D721Med (cell line): ENCODE results near the gene EPS8L2.

ENCODE experiments used
- DNase-seq: peaks from one replicate; pipeline ENCODE4 v3.0.0; 2011; ENCODE audit warnings: low spot score; ENCODE audit not compliant: insufficient read length
- FAIRE-seq: peaks from 2 replicates; lab custom pipeline; 2011; peaks lifted over from hg19 to GRCh38; lab: Jason Lieb, UNC
- CTCF ChIP-seq: IDR thresholded peaks from 2 replicates; pipeline ENCODE4 v1.5.1; 2012; ENCODE audit warnings: mild to moderate bottlenecking, control low read depth; ENCODE audit not compliant: insufficient read depth; ENCODE audit errors: missing control alignments

EPS8L2 gene

GRCh38 chr11:763549-764321 is 57.7 kb downstream of the EPS8L2 start:
- DNase-seq (no peak), FAIRE-seq (no peak)

DNA sequence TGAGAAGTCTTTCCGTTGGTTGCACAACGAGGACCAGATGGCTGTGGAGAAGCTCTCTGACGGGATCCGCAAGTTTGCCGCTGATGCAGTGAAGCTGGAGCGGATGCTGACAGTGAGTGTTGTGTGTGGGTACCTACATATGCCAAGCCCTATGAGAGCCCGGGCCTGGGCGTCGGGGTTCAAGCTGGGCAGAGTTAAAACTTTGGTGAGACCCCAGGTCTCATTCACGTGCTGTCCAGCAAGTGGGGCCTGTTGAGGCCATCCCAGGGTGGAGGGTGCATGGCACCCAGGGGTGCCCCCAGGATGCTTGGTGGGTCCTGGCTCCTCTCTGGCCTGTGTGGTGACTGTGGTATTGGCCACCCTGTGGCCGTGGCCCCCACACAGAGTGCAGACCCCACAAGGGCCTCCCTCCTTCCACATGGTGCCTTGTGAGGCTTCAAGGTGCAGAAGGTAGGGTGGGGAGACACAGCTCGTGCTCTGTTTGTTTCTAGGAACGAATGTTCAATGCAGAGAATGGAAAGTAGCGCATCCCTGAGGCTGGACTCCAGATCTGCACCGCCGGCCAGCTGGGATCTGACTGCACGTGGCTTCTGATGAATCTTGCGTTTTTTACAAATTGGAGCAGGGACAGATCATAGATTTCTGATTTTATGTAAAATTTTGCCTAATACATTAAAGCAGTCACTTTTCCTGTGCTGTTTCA is 58.4 kb downstream of the EPS8L2 start:
- TF ChIP-seq CTCF = no peak
- FAIRE-seq (no peak), DNase-seq (no peak)

More at GRCh38 chr11:763549-764321, 57.7 kb downstream of the EPS8L2 start:
- TF ChIP-seq CTCF = no peak

DNA sequence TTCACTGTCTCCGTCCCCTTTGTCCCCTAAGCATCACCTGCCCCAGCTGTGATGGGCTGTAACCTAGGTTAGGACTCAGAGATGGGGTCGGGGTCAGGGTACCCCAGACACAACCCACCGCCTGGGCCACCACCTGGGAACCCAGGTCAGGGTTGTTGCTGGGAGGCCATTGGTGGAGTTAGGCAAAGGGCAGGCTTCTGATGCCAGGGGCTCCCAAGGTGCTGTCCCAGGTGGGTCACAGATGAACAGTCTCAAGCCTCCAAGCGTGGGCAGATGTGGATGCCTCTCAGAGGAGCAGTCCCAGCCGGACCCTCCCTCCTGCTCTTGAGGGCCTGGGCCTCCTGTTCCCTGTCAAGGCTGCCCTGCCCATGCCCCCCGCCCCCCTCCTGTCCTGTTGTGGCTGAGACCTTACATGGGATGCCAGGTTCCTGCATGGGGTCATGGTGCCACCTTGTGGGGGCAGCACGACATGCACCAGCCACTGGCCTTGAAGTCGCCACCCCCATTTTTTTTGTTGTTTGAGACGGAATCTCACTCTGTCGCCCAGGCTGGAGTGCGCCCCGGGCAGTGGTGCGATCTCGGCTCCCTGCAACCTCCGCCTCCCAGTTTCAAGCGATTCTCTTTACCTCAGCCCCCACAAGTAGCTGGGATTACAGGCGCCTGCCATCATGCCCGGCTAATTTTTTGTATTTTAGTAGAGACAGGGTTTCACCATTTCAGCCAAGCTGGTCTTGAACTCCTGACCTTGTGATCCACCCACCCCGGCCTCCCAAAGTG is 59.2 kb downstream of the EPS8L2 start:
- no peak for FAIRE-seq
- DNase-seq = no peak

GRCh38 chr11:765802-766091 is 59.7 kb downstream of the EPS8L2 start:
- FAIRE-seq = no peak
- DNase-seq = no peak
- TF ChIP-seq CTCF = no peak

More for the DNA sequence above, 59.2 kb downstream of the EPS8L2 start:
- TF ChIP-seq CTCF = peak; percentile 48

- FAIRE-seq = no peak
- TF ChIP-seq CTCF = no peak
- no peak for DNase-seq
Measured at GRCh38 chr11:766106-766935, 60.3 kb downstream of the EPS8L2 start.

DNA sequence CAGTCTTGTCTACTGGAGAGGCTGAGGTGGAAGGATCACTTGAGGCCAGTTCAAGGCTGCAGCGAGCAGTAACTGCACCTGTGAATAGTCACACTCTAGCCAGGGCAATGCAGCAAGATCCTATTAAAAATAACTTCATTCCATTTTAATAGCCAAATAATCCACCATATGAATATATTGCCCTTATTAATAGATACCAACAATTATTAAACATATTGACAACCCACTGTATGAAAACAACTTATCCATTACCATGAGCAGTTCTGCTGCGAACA is 60.8 kb downstream of the EPS8L2 start:
- DNase-seq (no peak), FAIRE-seq (no peak)
- no peak for TF ChIP-seq CTCF
